K562 (cell line): ENCODE data around the gene CELSR3. TPM values are rescaled to one million over a fixed set of nuclear protein-coding genes. Genes with fewer than 3 reads are reported as not detected.

Experiments used
- ATAC-seq: fragments of 200-7000 bp; cut with Tn5 transposase; 3 replicates; pipeline ENCODE4 v1.9.1; 2020; ENCODE audit warnings: moderate library complexity
- BruUV-seq: library from RNA; stranded (reverse); fragments of 400-500 nt; replicated peaks from 2 replicates; lab custom pipeline; 2021; lab: Mats Ljungman, UMichigan
- CTCF ChIA-PET: fragments of 300-600 bp; formaldehyde crosslinking; extraction: SDS; loops from one replicate; lab custom pipeline; 2021; ENCODE audit warnings: low intra/inter-chr PET ratio; lab: Yijun Ruan, JAX
- POLR2A ChIA-PET: fragments of 300-600, 350-650 bp; sonication (Branson Sonifier 250); formaldehyde crosslinking; extraction: SDS; loops from one replicate; lab custom pipeline; 2021; ENCODE audit warnings: antibody characterized with exemption, inconsistent platforms; lab: Yijun Ruan, JAX
- DNase-seq, 4 experiments: peaks; one replicate each; pipeline versions ENCODE4 v3.0.0 to v3.0.0-alpha.2; 2011 to 2018; ENCODE audit warnings: low spot score in 3 of 4, mixed read lengths in 3 of 4; ENCODE audit errors: extremely low read depth in 1 of 4
- FAIRE-seq: peaks from 2 replicates; lab custom pipeline; 2011; peaks lifted over from hg19 to GRCh38; lab: Jason Lieb, UNC
- H2AFZ ChIP-seq: 2 replicates; pipeline ENCODE4 v1.6.0; 2011; ENCODE audit warnings: low read depth, low read length, control low read depth, inconsistent platforms
- H3K27ac ChIP-seq: fragments of 200-600 bp; 3 replicates; pipeline ENCODE4 v1.8.0; 2011; ENCODE audit warnings: low read depth, mild to moderate bottlenecking, control low read depth, inconsistent platforms, low read length, moderate library complexity, mixed read lengths; ENCODE audit errors: extremely low read depth
- H3K27me3 ChIP-seq, 2 experiments: fragments of 300-600 bp in 1 of 2; 2 replicates in 1 of 2; 3 replicates in 1 of 2; pipeline versions ENCODE4 v1.6.0 to v1.8.0; 2011; ENCODE audit warnings: inconsistent platforms in 2 of 2, low read length in 2 of 2, mild to moderate bottlenecking in 1 of 2, mixed read lengths in 1 of 2, moderate library complexity in 1 of 2; ENCODE audit not compliant: control insufficient read depth in 2 of 2, insufficient read depth in 2 of 2
- H3K36me3 ChIP-seq: fragments of 300-600 bp; 3 replicates; pipeline ENCODE4 v1.8.0; 2011; ENCODE audit warnings: mild to moderate bottlenecking, low read length, inconsistent platforms; ENCODE audit not compliant: control insufficient read depth, insufficient read depth
- H3K4me1 ChIP-seq, 2 experiments: fragments of 200-600 bp in 1 of 2; replicated peaks in 1 of 2; 2 replicates in 1 of 2; 3 replicates in 1 of 2; pipeline versions ENCODE4 v1.5.1 to v1.8.0; 2011; ENCODE audit warnings: inconsistent platforms in 2 of 2, low read length in 2 of 2, mild to moderate bottlenecking in 1 of 2, mixed read lengths in 1 of 2, moderate library complexity in 1 of 2; ENCODE audit not compliant: control insufficient read depth in 2 of 2, insufficient read depth in 2 of 2
- H3K4me2 ChIP-seq: 2 replicates; pipeline ENCODE4 v1.6.1; 2011; ENCODE audit warnings: low read length, control low read depth, inconsistent platforms, mixed read lengths; ENCODE audit not compliant: insufficient read depth
- H3K4me3 ChIP-seq: fragments of 200-600 bp; sonication (generic), shearing (Covaris generic); 2 replicates; pipeline ENCODE4 v1.5.1; 2016; ENCODE audit warnings: control low read depth, inconsistent platforms
- H3K79me2 ChIP-seq: fragments of 200-600 bp; 3 replicates; pipeline ENCODE4 v1.8.0; 2011; ENCODE audit warnings: low read length, inconsistent platforms; ENCODE audit not compliant: control insufficient read depth, insufficient read depth
- H3K9ac ChIP-seq, 2 experiments: 2 replicates each; pipeline versions ENCODE4 v1.6.0 to v1.6.1; 2011; ENCODE audit warnings: low read depth in 2 of 2, low read length in 2 of 2, control low read depth in 1 of 2, inconsistent platforms in 1 of 2, mild to moderate bottlenecking in 1 of 2, mixed read lengths in 1 of 2; ENCODE audit not compliant: insufficient read depth in 1 of 2
- H3K9me1 ChIP-seq: one replicate; pipeline ENCODE4 v1.6.0; 2011; ENCODE audit warnings: inconsistent platforms, mild to moderate bottlenecking, low read length, moderate library complexity; ENCODE audit not compliant: control insufficient read depth, insufficient read depth
- H3K9me3 ChIP-seq: replicated peaks from 2 replicates; pipeline ENCODE4 v1.5.1; 2011; ENCODE audit warnings: low read depth, low read length, inconsistent platforms; ENCODE audit not compliant: control insufficient read depth, insufficient read depth
- H4K20me1 ChIP-seq: replicated peaks from 2 replicates; pipeline ENCODE4 v1.6.1; 2011; ENCODE audit warnings: low read length, inconsistent platforms, mixed read lengths; ENCODE audit not compliant: control insufficient read depth, insufficient read depth
- IRF2 ChIP-seq: sonication (generic); formaldehyde crosslinking; IDR thresholded peaks from 2 replicates; pipeline ENCODE4 v1.8.1; 2022; ENCODE audit warnings: mild to moderate bottlenecking, missing genetic modification reagents
- TEAD4 ChIP-seq, 2 experiments: sonication (generic) in 1 of 2; formaldehyde crosslinking in 1 of 2; IDR thresholded peaks; 2 replicates each; pipeline versions ENCODE4 v1.6.1 to v1.8.0; 2012 to 2022; ENCODE audit warnings: borderline replicate concordance in 1 of 2, inconsistent platforms in 1 of 2, low read length in 1 of 2, mild to moderate bottlenecking in 1 of 2, missing genetic modification reagents in 1 of 2
- ZNF75A ChIP-seq: fragments of 450-650 bp; formaldehyde crosslinking; IDR thresholded peaks from 2 replicates; pipeline ENCODE4 v1.4.0; 2020; ENCODE audit warnings: mild to moderate bottlenecking
- ZNF76 ChIP-seq: fragments of 250-450 bp; sonication (Bioruptor Pico); IDR thresholded peaks from 2 replicates; pipeline ENCODE4 v1.4.0; 2020; ENCODE audit warnings: mild to moderate bottlenecking, moderate library complexity, borderline replicate concordance
- WGBS: fragments of 100-300 bp; shearing (Covaris generic); methylation state at CpG from one replicate; pipeline ENCODE4 v1.1.6; 2016; ENCODE audit warnings: low coverage, mixed read lengths; ENCODE audit not compliant: insufficient coverage; ENCODE audit errors: missing lambda C conversion rate; 5-methylcytosine and 5-hydroxymethylcytosine counted together
- in situ Hi-C: fragments of 300-500 bp; cut with MboI; formaldehyde crosslinking; loops from 4 replicates; pipeline ENCODE4 v1.15.0; 2018; ENCODE audit warnings: inconsistent platforms, mixed read lengths
- intact Hi-C: fragments of 100-400 bp; cut with micrococcal nuclease; formaldehyde crosslinking; loops from 2 replicates; pipeline ENCODE4 v1.14.2; 2022
- polyA plus RNA-seq, 8 experiments: library from polyadenylated mRNA; depleted of rRNA in 4 of 8; stranded (reverse) in 5 of 8; unstranded in 3 of 8; fragments of >200 nt; fragmentation: Nextera tagmentation in 2 of 8; fragmentation: Illumina TruSeq in 1 of 8; extraction: Ambion mirVana in 2 of 8; extraction: Trizol in 1 of 8; gene quantifications; 2 replicates each; pipeline versions ENCODE4 v1.2.1 to v1.2.3, GENCODE V29; 2011 to 2014; ENCODE audit warnings: inconsistent platforms in 1 of 8, missing spikeins in 1 of 8
- total RNA-seq, 7 experiments: library from RNA; depleted of rRNA in 6 of 7; stranded (reverse); fragments of >200 nt in 6 of 7; fragmentation: Illumina TruSeq in 2 of 7; extraction: Trizol in 2 of 7; gene quantifications; 2 replicates each; pipeline versions ENCODE4 v1.2.1 to v1.2.3, GENCODE V29; 2011 to 2021; ENCODE audit warnings: low replicate concordance in 1 of 7
- TF ChIP-seq, protein P1 (sequence below): fragments of 200-600 bp; sonication (generic); IDR thresholded peaks from one replicate; pipeline ENCODE4 v1.6.1; 2012; ENCODE audit warnings: mild to moderate bottlenecking, low read depth, low read length, inconsistent platforms
- TF ChIP-seq, protein P2 (sequence below): IDR thresholded peaks from 2 replicates; pipeline ENCODE4 v1.6.1; 2012; ENCODE audit warnings: low read depth, low read length, improper control_type of control experiment, borderline replicate concordance
- TF ChIP-seq, protein P3 (sequence below): fragments of 450-650 bp; IDR thresholded peaks from 2 replicates; pipeline ENCODE4 v1.6.1; 2018; ENCODE audit warnings: mild to moderate bottlenecking, low read depth; ENCODE audit not compliant: partially characterized antibody

CELSR3 gene
- total and polyA plus RNA-seq, 9 of the 15 experiments (the other 6 are each of a cell fraction or from before 2014, with no cell fraction given), result 0.10 to 2.7 (median 0.76) TPM

DNA sequence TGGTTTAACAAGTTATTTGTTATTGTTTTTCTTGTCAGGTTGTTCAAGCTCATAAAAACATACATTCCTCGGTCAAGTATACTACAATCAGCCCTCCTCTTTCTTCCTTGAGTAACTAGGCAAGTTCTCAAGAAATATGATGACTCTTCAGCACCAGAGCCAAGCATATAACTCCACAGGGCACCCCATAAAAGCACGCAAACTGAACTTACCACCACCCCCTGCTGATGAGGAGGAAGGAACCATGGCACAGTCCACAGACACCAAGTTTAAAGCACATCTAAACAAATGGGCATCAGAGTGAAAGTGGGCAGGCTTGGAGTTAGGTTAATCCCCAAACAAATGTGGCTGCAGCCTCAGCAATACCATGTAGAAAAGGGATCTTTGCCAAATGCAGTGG lies 49.0 kb upstream of the CELSR3 start:
- FAIRE-seq, result no peak
- Histone ChIP-seq H3K27ac (no peak overlapping the region), H3K9me3 (no peaks in the 10 kb centered on the region), H3K36me3 (peaks cover 66% of the 10 kb centered on the region), H3K9me1 (no peaks in the 10 kb centered on the region), H3K27me3 (no peaks in the 10 kb centered on the region), H2AFZ (no peak overlapping the region), H3K4me3 (no peak overlapping the region), H3K79me2 (peaks cover 92% of the 10 kb centered on the region), H3K4me1 (peaks cover 2 to 3% of the 10 kb centered on the region in 2 experiments; a peak in 3 of 5 replicates), H4K20me1 (peaks cover 6% of the 10 kb centered on the region; the same call in 1 of the 2 replicates), H3K4me2 (no peak overlapping the region), H3K9ac (no peak overlapping the region)
- 90% methylated on average over 2 of the region's 2 CpGs for WGBS
- CTCF ChIA-PET, result no interaction called here
- no TSS peak for BruUV-seq
- POLR2A ChIA-PET, result no interaction called here
- no peak for ATAC-seq
- in situ Hi-C loops (no loop called here), intact Hi-C loops (no loop called here)
- no peak for DNase-seq
- TF ChIP-seq, protein P1, sequence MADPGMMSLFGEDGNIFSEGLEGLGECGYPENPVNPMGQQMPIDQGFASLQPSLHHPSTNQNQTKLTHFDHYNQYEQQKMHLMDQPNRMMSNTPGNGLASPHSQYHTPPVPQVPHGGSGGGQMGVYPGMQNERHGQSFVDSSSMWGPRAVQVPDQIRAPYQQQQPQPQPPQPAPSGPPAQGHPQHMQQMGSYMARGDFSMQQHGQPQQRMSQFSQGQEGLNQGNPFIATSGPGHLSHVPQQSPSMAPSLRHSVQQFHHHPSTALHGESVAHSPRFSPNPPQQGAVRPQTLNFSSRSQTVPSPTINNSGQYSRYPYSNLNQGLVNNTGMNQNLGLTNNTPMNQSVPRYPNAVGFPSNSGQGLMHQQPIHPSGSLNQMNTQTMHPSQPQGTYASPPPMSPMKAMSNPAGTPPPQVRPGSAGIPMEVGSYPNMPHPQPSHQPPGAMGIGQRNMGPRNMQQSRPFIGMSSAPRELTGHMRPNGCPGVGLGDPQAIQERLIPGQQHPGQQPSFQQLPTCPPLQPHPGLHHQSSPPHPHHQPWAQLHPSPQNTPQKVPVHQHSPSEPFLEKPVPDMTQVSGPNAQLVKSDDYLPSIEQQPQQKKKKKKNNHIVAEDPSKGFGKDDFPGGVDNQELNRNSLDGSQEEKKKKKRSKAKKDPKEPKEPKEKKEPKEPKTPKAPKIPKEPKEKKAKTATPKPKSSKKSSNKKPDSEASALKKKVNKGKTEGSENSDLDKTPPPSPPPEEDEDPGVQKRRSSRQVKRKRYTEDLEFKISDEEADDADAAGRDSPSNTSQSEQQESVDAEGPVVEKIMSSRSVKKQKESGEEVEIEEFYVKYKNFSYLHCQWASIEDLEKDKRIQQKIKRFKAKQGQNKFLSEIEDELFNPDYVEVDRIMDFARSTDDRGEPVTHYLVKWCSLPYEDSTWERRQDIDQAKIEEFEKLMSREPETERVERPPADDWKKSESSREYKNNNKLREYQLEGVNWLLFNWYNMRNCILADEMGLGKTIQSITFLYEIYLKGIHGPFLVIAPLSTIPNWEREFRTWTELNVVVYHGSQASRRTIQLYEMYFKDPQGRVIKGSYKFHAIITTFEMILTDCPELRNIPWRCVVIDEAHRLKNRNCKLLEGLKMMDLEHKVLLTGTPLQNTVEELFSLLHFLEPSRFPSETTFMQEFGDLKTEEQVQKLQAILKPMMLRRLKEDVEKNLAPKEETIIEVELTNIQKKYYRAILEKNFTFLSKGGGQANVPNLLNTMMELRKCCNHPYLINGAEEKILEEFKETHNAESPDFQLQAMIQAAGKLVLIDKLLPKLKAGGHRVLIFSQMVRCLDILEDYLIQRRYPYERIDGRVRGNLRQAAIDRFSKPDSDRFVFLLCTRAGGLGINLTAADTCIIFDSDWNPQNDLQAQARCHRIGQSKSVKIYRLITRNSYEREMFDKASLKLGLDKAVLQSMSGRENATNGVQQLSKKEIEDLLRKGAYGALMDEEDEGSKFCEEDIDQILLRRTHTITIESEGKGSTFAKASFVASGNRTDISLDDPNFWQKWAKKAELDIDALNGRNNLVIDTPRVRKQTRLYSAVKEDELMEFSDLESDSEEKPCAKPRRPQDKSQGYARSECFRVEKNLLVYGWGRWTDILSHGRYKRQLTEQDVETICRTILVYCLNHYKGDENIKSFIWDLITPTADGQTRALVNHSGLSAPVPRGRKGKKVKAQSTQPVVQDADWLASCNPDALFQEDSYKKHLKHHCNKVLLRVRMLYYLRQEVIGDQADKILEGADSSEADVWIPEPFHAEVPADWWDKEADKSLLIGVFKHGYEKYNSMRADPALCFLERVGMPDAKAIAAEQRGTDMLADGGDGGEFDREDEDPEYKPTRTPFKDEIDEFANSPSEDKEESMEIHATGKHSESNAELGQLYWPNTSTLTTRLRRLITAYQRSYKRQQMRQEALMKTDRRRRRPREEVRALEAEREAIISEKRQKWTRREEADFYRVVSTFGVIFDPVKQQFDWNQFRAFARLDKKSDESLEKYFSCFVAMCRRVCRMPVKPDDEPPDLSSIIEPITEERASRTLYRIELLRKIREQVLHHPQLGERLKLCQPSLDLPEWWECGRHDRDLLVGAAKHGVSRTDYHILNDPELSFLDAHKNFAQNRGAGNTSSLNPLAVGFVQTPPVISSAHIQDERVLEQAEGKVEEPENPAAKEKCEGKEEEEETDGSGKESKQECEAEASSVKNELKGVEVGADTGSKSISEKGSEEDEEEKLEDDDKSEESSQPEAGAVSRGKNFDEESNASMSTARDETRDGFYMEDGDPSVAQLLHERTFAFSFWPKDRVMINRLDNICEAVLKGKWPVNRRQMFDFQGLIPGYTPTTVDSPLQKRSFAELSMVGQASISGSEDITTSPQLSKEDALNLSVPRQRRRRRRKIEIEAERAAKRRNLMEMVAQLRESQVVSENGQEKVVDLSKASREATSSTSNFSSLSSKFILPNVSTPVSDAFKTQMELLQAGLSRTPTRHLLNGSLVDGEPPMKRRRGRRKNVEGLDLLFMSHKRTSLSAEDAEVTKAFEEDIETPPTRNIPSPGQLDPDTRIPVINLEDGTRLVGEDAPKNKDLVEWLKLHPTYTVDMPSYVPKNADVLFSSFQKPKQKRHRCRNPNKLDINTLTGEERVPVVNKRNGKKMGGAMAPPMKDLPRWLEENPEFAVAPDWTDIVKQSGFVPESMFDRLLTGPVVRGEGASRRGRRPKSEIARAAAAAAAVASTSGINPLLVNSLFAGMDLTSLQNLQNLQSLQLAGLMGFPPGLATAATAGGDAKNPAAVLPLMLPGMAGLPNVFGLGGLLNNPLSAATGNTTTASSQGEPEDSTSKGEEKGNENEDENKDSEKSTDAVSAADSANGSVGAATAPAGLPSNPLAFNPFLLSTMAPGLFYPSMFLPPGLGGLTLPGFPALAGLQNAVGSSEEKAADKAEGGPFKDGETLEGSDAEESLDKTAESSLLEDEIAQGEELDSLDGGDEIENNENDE, result no peak
- TF ChIP-seq, protein P2, sequence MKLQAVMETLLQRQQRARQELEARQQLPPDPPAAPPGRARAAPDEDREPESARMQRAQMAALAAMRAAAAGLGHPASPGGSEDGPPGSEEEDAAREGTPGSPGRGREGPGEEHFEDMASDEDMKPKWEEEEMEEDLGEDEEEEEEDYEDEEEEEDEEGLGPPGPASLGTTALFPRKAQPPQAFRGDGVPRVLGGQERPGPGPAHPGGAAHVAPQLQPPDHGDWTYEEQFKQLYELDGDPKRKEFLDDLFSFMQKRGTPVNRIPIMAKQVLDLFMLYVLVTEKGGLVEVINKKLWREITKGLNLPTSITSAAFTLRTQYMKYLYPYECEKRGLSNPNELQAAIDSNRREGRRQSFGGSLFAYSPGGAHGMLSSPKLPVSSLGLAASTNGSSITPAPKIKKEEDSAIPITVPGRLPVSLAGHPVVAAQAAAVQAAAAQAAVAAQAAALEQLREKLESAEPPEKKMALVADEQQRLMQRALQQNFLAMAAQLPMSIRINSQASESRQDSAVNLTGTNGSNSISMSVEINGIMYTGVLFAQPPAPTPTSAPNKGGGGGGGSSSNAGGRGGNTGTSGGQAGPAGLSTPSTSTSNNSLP, result no peak
- no peak for TF ChIP-seq ZNF75A (CRISPR knock-in tag)
- no peak for TF ChIP-seq IRF2 (CRISPR knock-in tag)
- TF ChIP-seq, protein P3, sequence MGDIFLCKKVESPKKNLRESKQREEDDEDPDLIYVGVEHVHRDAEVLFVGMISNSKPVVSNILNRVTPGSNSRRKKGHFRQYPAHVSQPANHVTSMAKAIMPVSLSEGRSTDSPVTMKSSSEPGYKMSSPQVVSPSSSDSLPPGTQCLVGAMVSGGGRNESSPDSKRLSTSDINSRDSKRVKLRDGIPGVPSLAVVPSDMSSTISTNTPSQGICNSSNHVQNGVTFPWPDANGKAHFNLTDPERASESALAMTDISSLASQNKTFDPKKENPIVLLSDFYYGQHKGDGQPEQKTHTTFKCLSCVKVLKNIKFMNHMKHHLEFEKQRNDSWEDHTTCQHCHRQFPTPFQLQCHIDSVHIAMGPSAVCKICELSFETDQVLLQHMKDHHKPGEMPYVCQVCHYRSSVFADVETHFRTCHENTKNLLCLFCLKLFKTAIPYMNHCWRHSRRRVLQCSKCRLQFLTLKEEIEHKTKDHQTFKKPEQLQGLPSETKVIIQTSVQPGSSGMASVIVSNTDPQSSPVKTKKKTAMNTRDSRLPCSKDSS, result no peak
- TF ChIP-seq TEAD4 (IDR thresholded peaks at IDR 0.05; ENCODE audit: low read length), result no peak
- TF ChIP-seq TEAD4 (CRISPR knock-in tag; IDR thresholded peaks at IDR 0.05; ENCODE audit: borderline replicate concordance), result no peak
- TF ChIP-seq ZNF76 (CRISPR knock-in tag), result no peak
